HG03175 (cell line): ENCODE measurements around the gene UTS2B.

Experiments used
- ATAC-seq: cut with Tn5 transposase; IDR thresholded peaks from one replicate; pipeline ENCODE4 v1.9.1; 2021; ENCODE audit warnings: mild to moderate bottlenecking, moderate library complexity; ENCODE audit not compliant: unreplicated experiment

The UTS2B gene

GRCh38 chr3:191246034-191246433 lies 84.3 kb downstream of the UTS2B start:
- ATAC-seq = peak; percentile 83

- ATAC-seq = no peak
These were observed 86.0 kb downstream of the UTS2B start for GRCh38 chr3:191244242-191244867.

GRCh38 chr3:191240486-191240885 lies 89.8 kb downstream of the UTS2B start:
- no peak for ATAC-seq

GRCh38 chr3:191239407-191240031 lies 90.8 kb downstream of the UTS2B start:
- ATAC-seq = no peak

DNA sequence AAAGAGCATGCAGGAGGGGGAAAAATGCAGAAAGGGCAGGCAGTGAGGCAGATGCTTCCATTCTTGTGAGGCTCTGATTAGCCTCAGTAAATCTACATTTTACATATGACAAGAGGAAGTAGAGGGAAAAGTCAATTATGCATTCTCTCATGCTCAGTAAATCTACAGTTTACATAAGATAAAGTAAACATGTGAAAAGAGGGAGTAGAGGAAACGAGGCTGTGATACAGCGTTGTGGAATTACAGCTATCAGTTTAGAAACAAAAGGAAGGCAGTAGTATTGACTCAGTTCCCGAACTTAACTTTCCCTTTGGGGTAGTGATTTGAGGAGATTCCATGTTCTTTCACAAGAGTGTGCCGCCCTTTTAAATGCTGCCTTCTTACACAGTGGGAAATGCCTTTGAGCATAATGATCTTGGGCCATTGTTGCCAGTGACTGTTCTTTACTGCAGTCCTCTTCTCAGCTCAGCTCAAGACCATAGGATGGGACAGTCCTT lies 92.0 kb downstream of the UTS2B start:
- no peak for ATAC-seq

GRCh38 chr3:191237047-191237882 lies 93.1 kb downstream of the UTS2B start:
- no peak for ATAC-seq

GRCh38 chr3:191236646-191237045 lies 93.7 kb downstream of the UTS2B start:
- no peak for ATAC-seq

DNA sequence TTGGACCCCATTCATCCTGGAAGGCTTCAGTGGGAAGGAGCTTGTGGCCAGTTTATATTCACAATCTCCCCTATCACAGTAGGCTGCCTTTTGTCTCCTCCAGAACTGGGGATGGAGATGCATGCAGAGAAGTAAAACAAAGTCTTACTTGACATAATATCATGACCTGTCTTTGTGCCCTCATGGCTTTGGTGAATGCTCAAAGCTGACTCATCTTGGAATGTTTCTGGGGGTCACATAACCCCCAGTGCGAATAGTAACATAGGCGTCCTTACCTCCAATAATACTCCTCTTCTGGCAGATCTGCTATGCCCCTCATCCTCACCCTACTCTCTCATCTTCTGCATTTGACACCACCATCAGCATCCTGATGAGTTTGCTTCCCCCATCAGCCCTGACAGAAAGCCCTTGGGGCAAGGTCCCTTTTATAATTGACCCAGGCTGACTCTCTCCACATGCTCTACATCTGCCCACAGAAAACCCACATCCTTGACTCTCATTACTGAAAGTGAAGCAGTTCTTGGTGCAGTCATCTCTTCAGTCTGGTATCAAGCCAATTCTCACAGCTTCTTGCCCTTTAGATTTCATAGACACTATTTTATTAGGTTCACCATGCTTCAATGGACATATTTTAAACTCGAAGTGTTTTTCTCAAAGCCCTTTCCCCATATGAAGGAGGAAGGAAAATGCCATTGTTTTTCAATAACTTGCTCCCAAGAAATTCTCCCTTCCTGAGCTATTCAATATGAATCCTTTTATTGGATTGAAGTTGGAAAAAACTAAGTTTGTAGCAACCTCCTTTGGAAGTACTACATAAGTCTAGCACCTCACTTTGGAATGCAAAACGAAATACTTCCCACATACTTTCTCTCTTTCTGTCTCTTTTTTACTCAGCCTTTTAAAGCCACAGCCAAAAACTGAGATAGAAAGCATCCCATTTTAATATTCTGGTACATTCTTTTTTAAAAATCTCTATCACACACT lies 94.7 kb downstream of the UTS2B start:
- ATAC-seq = peak; percentile 100

DNA sequence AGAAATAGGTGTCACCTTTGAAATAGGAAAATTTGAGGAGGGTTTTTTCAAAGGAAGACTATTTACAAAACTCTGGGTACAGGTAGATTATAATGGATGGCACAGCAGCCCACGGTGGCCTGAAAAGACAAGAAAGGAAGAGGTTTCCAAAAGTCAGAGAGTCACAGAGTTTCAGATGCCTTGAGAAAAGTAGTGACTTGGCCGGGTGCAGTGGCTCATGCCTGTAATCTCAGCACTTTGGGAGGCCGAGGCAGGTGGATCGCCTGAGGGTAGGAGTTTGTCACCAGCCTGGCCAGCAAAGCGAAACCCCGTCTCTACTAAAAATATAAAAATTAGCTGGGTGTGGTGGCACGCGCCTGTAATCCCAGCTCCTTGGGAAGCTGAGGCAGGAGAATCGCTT lies 96.1 kb downstream of the UTS2B start:
- ATAC-seq = no peak

GRCh38 chr3:191227541-191227940 lies 102.8 kb downstream of the UTS2B start:
- no peak for ATAC-seq

- ATAC-seq = no peak
These were observed 108.7 kb downstream of the UTS2B start for GRCh38 chr3:191221638-191222037.

GRCh38 chr3:191220908-191221307 lies 109.4 kb downstream of the UTS2B start:
- ATAC-seq = no peak

DNA sequence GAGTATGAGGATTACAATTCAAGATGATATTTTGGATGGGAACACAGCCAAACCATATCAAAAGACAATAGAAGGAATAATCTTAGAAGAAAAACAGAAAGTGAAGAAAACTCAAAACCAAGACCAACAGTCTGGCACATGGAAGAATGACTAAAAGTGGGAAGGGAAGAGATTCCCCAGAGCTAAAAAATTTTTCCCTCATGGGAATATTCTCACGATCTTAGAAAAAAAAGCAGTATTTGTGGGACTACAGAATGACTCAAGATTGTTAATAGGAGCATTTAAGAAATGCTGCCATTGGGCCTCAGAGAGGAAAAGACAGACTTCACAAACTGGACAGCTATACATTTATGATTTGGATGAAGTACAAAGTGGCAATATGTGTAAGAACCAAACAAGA lies 113.0 kb downstream of the UTS2B start:
- no peak for ATAC-seq
